GM19467 (cell line): ENCODE data around the gene EHF.
A peak's percentile ranks its signal among the peaks of the same experiment; 100 is the strongest.

Experiments used
- ATAC-seq: cut with Tn5 transposase; IDR thresholded peaks from one replicate; pipeline ENCODE4 v1.9.1; 2021; ENCODE audit warnings: mild to moderate bottlenecking, moderate library complexity; ENCODE audit not compliant: unreplicated experiment

The EHF gene

GRCh38 chr11:34601609-34602008 is 19.3 kb upstream of the EHF start:
- no peak for ATAC-seq

GRCh38 chr11:34602245-34602644 is 18.6 kb upstream of the EHF start:
- no peak for ATAC-seq

GRCh38 chr11:34603129-34604001 is 17.5 kb upstream of the EHF start:
- ATAC-seq: no peak

- ATAC-seq: no peak
These were observed 16.7 kb upstream of the EHF start for GRCh38 chr11:34604145-34604544.

- no peak for ATAC-seq
These were observed 16.0 kb upstream of the EHF start for GRCh38 chr11:34604911-34605310.

GRCh38 chr11:34605481-34606325 is 15.2 kb upstream of the EHF start:
- no peak for ATAC-seq

GRCh38 chr11:34606326-34607120 is 14.4 kb upstream of the EHF start:
- ATAC-seq: no peak

- ATAC-seq: no peak
These were observed 11.6 kb upstream of the EHF start for GRCh38 chr11:34609187-34609751.

- no peak for ATAC-seq
These were observed 11.0 kb upstream of the EHF start for GRCh38 chr11:34609850-34610249.

- no peak for ATAC-seq
These were observed 10.4 kb upstream of the EHF start for GRCh38 chr11:34610324-34611041.

- ATAC-seq: no peak
These were observed 7.9 kb upstream of the EHF start for GRCh38 chr11:34613015-34613414.

GRCh38 chr11:34613552-34614056 is 7.3 kb upstream of the EHF start:
- peak; percentile 79 for ATAC-seq

- peak; percentile 57 for ATAC-seq
These were observed 6.4 kb upstream of the EHF start for GRCh38 chr11:34614344-34615104.

- no peak for ATAC-seq
These were observed 4.8 kb upstream of the EHF start for GRCh38 chr11:34616086-34616485.

GRCh38 chr11:34616830-34617504 is 3.9 kb upstream of the EHF start:
- ATAC-seq: no peak

GRCh38 chr11:34618406-34618805 is 2.5 kb upstream of the EHF start:
- no peak for ATAC-seq

GRCh38 chr11:34619062-34619516 is 1.8 kb upstream of the EHF start:
- no peak for ATAC-seq

GRCh38 chr11:34620202-34620601 is 691 bp upstream of the EHF start:
- no peak for ATAC-seq

GRCh38 chr11:34621876-34622275 is 983 bp downstream of the EHF start:
- ATAC-seq: no peak
